Activated CD4-positive, alpha-beta T cell treated with anti-CD3 and anti-CD28 coated beads for 24 hours (primary cell): ENCODE data around the gene PHAF1.
A peak's percentile ranks its signal among the peaks of the same experiment; 100 is the strongest.

ENCODE experiments used
- DNase-seq, 2 donors: peaks; one replicate each; pipeline ENCODE4 v3.0.0-alpha.2; 2020; ENCODE audit warnings: low read depth in 2 of 2

Gene PHAF1

GRCh38 chr16:67147437-67148140 is 37.8 kb downstream of the PHAF1 start:
- no peak for DNase-seq

- DNase-seq: no peak
These were observed 38.5 kb downstream of the PHAF1 start for GRCh38 chr16:67148221-67148620.

- no peak for DNase-seq
These were observed 39.0 kb downstream of the PHAF1 start for GRCh38 chr16:67148656-67149275.

- DNase-seq: no peak
These were observed 39.7 kb downstream of the PHAF1 start for GRCh38 chr16:67149276-67150046.

GRCh38 chr16:67150047-67150832 is 40.5 kb downstream of the PHAF1 start:
- DNase-seq: no peak

- DNase-seq: no peak
These were observed 41.2 kb downstream of the PHAF1 start, which contains the start of gene B3GNT9 for GRCh38 chr16:67150833-67151396. Gene B3GNT9 (minus strand): TSS chr16:67150998. CDS start chr16:67150485, 513 bp downstream.

- DNase-seq: no peak
These were observed 41.8 kb downstream of the PHAF1 start for GRCh38 chr16:67151431-67152097.

- no peak for DNase-seq
These were observed 45.0 kb downstream of the PHAF1 start for GRCh38 chr16:67154578-67155294.

- DNase-seq: peak; percentile 72 to 73
These were observed 45.8 kb downstream of the PHAF1 start for GRCh38 chr16:67155295-67156142.

- DNase-seq: no peak
These were observed 46.6 kb downstream of the PHAF1 start for GRCh38 chr16:67156143-67156844.

- DNase-seq: no peak
These were observed 47.5 kb downstream of the PHAF1 start for GRCh38 chr16:67157106-67157748.

GRCh38 chr16:67157892-67158635 is 48.3 kb downstream of the PHAF1 start:
- DNase-seq: no peak

GRCh38 chr16:67158637-67159600 is 49.2 kb downstream of the PHAF1 start:
- DNase-seq: peak; percentile 57 to 70

- DNase-seq: no peak
These were observed 51.9 kb downstream of the PHAF1 start for GRCh38 chr16:67161595-67162058.

GRCh38 chr16:67162506-67163163 is 52.9 kb downstream of the PHAF1 start:
- no peak for DNase-seq
